HPDE6-E6E7 (cell line): Measurements from ENCODE around the gene FAM193B.
A peak's percentile ranks its signal among the peaks of the same experiment; 100 is the strongest.
"Not testable (repeated sequence)": the region's sequence is repeated elsewhere in the genome, so short reads cannot be mapped to it uniquely, and the experiment has no call there.

Experiments
- DNase-seq: peaks from one replicate; pipeline ENCODE4 v3.0.0; 2011; ENCODE audit warnings: missing footprints; ENCODE audit errors: extremely low spot score

FAM193B gene

GRCh38 chr5:177537389-177538361 is 16.7 kb downstream of the FAM193B start:
- no peak for DNase-seq

GRCh38 chr5:177536386-177536785 is 18.0 kb downstream of the FAM193B start:
- no peak for DNase-seq

- DNase-seq = no peak
Observed at GRCh38 chr5:177535125-177535524, 19.2 kb downstream of the FAM193B start.

GRCh38 chr5:177534433-177534832 is 19.9 kb downstream of the FAM193B start:
- not testable (repeated sequence) for DNase-seq

GRCh38 chr5:177531209-177531940 is 23.0 kb downstream of the FAM193B start:
- no peak for DNase-seq

- no peak for DNase-seq
Observed at GRCh38 chr5:177530638-177531037, 23.7 kb downstream of the FAM193B start.

GRCh38 chr5:177529247-177530203 is 24.8 kb downstream of the FAM193B start:
- DNase-seq = no peak

- no peak for DNase-seq
Observed at GRCh38 chr5:177528631-177529030, 25.7 kb downstream of the FAM193B start.

- DNase-seq = no peak
Observed at GRCh38 chr5:177527595-177527994, 26.8 kb downstream of the FAM193B start.

- DNase-seq = no peak
Observed at GRCh38 chr5:177526791-177527190, 27.6 kb downstream of the FAM193B start.

- DNase-seq = no peak
Observed at GRCh38 chr5:177526191-177526590, 28.2 kb downstream of the FAM193B start.

GRCh38 chr5:177524941-177525655 is 29.3 kb downstream of the FAM193B start:
- no peak for DNase-seq

- no peak for DNase-seq
Observed at GRCh38 chr5:177524539-177524900, 29.8 kb downstream of the FAM193B start.

- DNase-seq = no peak
Observed at GRCh38 chr5:177523711-177524538, 30.4 kb downstream of the FAM193B start.

- no peak for DNase-seq
Observed at GRCh38 chr5:177520916-177521513, 33.3 kb downstream of the FAM193B start.

GRCh38 chr5:177520271-177520670 is 34.1 kb downstream of the FAM193B start:
- DNase-seq = no peak

- no peak for DNase-seq
Observed at GRCh38 chr5:177519463-177520235, 34.7 kb downstream of the FAM193B start.

GRCh38 chr5:177516601-177517568 is 37.5 kb downstream of the FAM193B start, which contains the start of gene DDX41:
DDX41 (minus strand) TSS chr5:177516961; CDS start chr5:177516945, 16 bp downstream.
- peak; percentile 97 for DNase-seq
